Endothelial cell of umbilical vein (primary cell): ENCODE measurements around the gene FAM161A. TPM values are rescaled to one million over a fixed set of nuclear protein-coding genes. Genes with fewer than 3 reads are reported as not detected.

Experiments used
- BruUV-seq: library from RNA; stranded (reverse); fragments of 400-500 nt; replicated peaks from 2 replicates; lab custom pipeline; 2021; lab: Mats Ljungman, UMichigan
- CTCF ChIA-PET: fragments of 300-600, 350-600 bp; sonication (Branson Sonifier 250); formaldehyde crosslinking; loops from one replicate; lab custom pipeline; 2021; ENCODE audit warnings: antibody characterized with exemption, inconsistent platforms; lab: Charles Lee
- POLR2A ChIA-PET: fragments of 300-600, 350-600 bp; sonication (Branson Sonifier 250); formaldehyde crosslinking; loops from one replicate; lab custom pipeline; 2021; ENCODE audit warnings: antibody characterized with exemption, inconsistent platforms; lab: Charles Lee
- DNase-seq: peaks from one replicate; pipeline ENCODE4 v3.0.0-alpha.2; 2011; ENCODE audit warnings: low read depth, low spot score
- FAIRE-seq: peaks from 2 replicates; lab custom pipeline; 2011; peaks lifted over from hg19 to GRCh38; lab: Jason Lieb, UNC
- H2AFZ ChIP-seq: 2 replicates; pipeline ENCODE4 v1.6.0; 2012; ENCODE audit warnings: low read depth, low read length, control low read depth, inconsistent platforms
- H3K27ac ChIP-seq: 2 replicates; pipeline ENCODE4 v1.5.1; 2011; ENCODE audit warnings: low read depth, mild to moderate bottlenecking, control low read depth, low read length, moderate library complexity; ENCODE audit not compliant: insufficient read depth
- H3K27me3 ChIP-seq, 2 experiments: 2 replicates each; pipeline versions ENCODE4 v1.6.0 to v1.6.1; 2011; ENCODE audit warnings: low read length in 2 of 2, mixed read lengths in 1 of 2; ENCODE audit not compliant: control insufficient read depth in 2 of 2, insufficient read depth in 2 of 2
- H3K36me3 ChIP-seq, 2 experiments: 2 replicates in 1 of 2; 3 replicates in 1 of 2; pipeline ENCODE4 v1.5.1; 2011; ENCODE audit warnings: low read length in 2 of 2, mild to moderate bottlenecking in 1 of 2, moderate library complexity in 1 of 2; ENCODE audit not compliant: control insufficient read depth in 2 of 2, insufficient read depth in 2 of 2; ENCODE audit errors: extremely low read depth in 1 of 2
- H3K4me1 ChIP-seq: 3 replicates; pipeline ENCODE4 v1.5.1; 2011; ENCODE audit warnings: mild to moderate bottlenecking, low read length; ENCODE audit not compliant: control insufficient read depth, insufficient read depth; ENCODE audit errors: extremely low read depth
- H3K4me2 ChIP-seq: 2 replicates; pipeline ENCODE4 v1.6.1; 2011; ENCODE audit warnings: low read length, control low read depth, mixed read lengths; ENCODE audit not compliant: insufficient read depth
- H3K4me3 ChIP-seq, 3 experiments: fragments of 200-600 bp in 1 of 3; sonication (generic), shearing (Covaris generic) in 1 of 3; replicated peaks in 1 of 3; 2 replicates each; pipeline ENCODE4 v1.5.1; 2011 to 2016; ENCODE audit warnings: control low read depth in 3 of 3, low read length in 3 of 3, mild to moderate bottlenecking in 2 of 3, inconsistent platforms in 1 of 3, low read depth in 1 of 3, moderate library complexity in 1 of 3; ENCODE audit not compliant: insufficient read depth in 1 of 3
- H3K79me2 ChIP-seq: 2 replicates; pipeline ENCODE4 v1.6.0; 2012; ENCODE audit warnings: low read length, inconsistent platforms; ENCODE audit not compliant: control insufficient read depth, insufficient read depth
- H3K9ac ChIP-seq: replicated peaks from 2 replicates; pipeline ENCODE3; 2011; ENCODE audit warnings: low read length, control low read depth; ENCODE audit not compliant: insufficient read depth; ENCODE audit errors: extremely low read depth
- H3K9me1 ChIP-seq: replicated peaks from 3 replicates; pipeline ENCODE4 v1.6.0; 2011; ENCODE audit warnings: mild to moderate bottlenecking, low read length; ENCODE audit not compliant: control insufficient read depth, insufficient read depth; ENCODE audit errors: extremely low read depth
- H3K9me3 ChIP-seq: replicated peaks from 2 replicates; pipeline ENCODE4 v1.5.1; 2012; ENCODE audit warnings: low read length, inconsistent platforms; ENCODE audit not compliant: control insufficient read depth, insufficient read depth
- H4K20me1 ChIP-seq: replicated peaks from 2 replicates; pipeline ENCODE3; 2011; ENCODE audit warnings: mild to moderate bottlenecking, low read length; ENCODE audit not compliant: control insufficient read depth, insufficient read depth; ENCODE audit errors: extremely low read depth
- CTCF ChIP-seq, 2 donors: IDR thresholded peaks; 1 replicate in 1 of 2; 2 replicates in 1 of 2; pipeline ENCODE4 v1.5.1; 2011; ENCODE audit warnings: low read length in 2 of 2, mild to moderate bottlenecking in 2 of 2, moderate library complexity in 2 of 2, control low read depth in 1 of 2, inconsistent platforms in 1 of 2, low read depth in 1 of 2; ENCODE audit not compliant: insufficient read depth in 1 of 2; ENCODE audit errors: extremely low read depth in 1 of 2
- EZH2 ChIP-seq: IDR thresholded peaks from 2 replicates; pipeline ENCODE4 v1.6.1; 2012; ENCODE audit warnings: borderline replicate concordance, low read depth, mild to moderate bottlenecking, moderate library complexity, low read length, inconsistent platforms; ENCODE audit not compliant: severe bottlenecking
- FOS ChIP-seq: IDR thresholded peaks from 2 replicates; pipeline ENCODE4 v1.6.1; 2011; ENCODE audit warnings: mild to moderate bottlenecking, low read length, moderate library complexity, borderline replicate concordance; ENCODE audit not compliant: insufficient read depth
- GATA2 ChIP-seq: IDR thresholded peaks from 2 replicates; pipeline ENCODE4 v1.7.0; 2011; ENCODE audit warnings: low read depth, mild to moderate bottlenecking, moderate library complexity, mixed read lengths, low read length; ENCODE audit not compliant: insufficient read length, insufficient read depth
- JUN ChIP-seq: IDR thresholded peaks from 2 replicates; pipeline ENCODE4 v1.6.1; 2011; ENCODE audit warnings: borderline replicate concordance, low read depth; ENCODE audit not compliant: insufficient read length, insufficient read depth
- MAX ChIP-seq: IDR thresholded peaks from 2 replicates; pipeline ENCODE4 v1.6.1; 2011; ENCODE audit not compliant: insufficient read depth, insufficient read length
- MYC ChIP-seq: IDR thresholded peaks from one replicate; pipeline ENCODE4 v1.6.1; 2011; ENCODE audit warnings: mild to moderate bottlenecking, low read depth, low read length
- POLR2A ChIP-seq: IDR thresholded peaks from 2 replicates; pipeline ENCODE4 v1.6.1; 2012; ENCODE audit warnings: low read depth, mild to moderate bottlenecking, control low read depth, low read length
- POLR2AphosphoS5 ChIP-seq: IDR thresholded peaks from 2 replicates; pipeline ENCODE4 v1.6.1; 2012; ENCODE audit warnings: low read depth, mild to moderate bottlenecking, control low read depth, low read length, moderate library complexity; ENCODE audit not compliant: insufficient read depth
- dilution Hi-C: fragments of 300-500 bp; cut with MboI; formaldehyde crosslinking; loops from one replicate; pipeline ENCODE4 v1.15.0; 2019; ENCODE audit warnings: low sequenced_read_pairs; ENCODE audit not compliant: extremely low pct_ligation_motif_present
- intact Hi-C: fragments of 100-400 bp; cut with micrococcal nuclease; formaldehyde crosslinking; loops from one replicate; pipeline ENCODE4 v1.10.0; 2022
- polyA plus RNA-seq, 4 experiments: library from polyadenylated mRNA; depleted of rRNA in 3 of 4; stranded (reverse) in 3 of 4; unstranded in 1 of 4; fragments of >200 nt; gene quantifications; 2 replicates each; pipeline versions ENCODE4 v1.2.1 to v1.2.3, GENCODE V29; 2011 to 2012; ENCODE audit warnings: missing spikeins in 1 of 4
- small RNA-seq: library from RNA; depleted of rRNA; stranded (forward); fragments of <200 nt; gene quantifications from one replicate; pipeline ENCODE3, GENCODE V24; 2012; ENCODE audit warnings: low replicate concordance, low read depth; ENCODE audit not compliant: insufficient read depth, insufficient read length
- total RNA-seq: library from RNA; stranded (reverse); gene quantifications from 2 replicates; pipeline ENCODE4 v1.2.3, GENCODE V29; 2021

FAM161A gene
- total and polyA plus RNA-seq, 2 donors (not counting 3 experiments of a cell fraction or from before 2014, with no cell fraction given), result 0.81 to 6.1 TPM

DNA sequence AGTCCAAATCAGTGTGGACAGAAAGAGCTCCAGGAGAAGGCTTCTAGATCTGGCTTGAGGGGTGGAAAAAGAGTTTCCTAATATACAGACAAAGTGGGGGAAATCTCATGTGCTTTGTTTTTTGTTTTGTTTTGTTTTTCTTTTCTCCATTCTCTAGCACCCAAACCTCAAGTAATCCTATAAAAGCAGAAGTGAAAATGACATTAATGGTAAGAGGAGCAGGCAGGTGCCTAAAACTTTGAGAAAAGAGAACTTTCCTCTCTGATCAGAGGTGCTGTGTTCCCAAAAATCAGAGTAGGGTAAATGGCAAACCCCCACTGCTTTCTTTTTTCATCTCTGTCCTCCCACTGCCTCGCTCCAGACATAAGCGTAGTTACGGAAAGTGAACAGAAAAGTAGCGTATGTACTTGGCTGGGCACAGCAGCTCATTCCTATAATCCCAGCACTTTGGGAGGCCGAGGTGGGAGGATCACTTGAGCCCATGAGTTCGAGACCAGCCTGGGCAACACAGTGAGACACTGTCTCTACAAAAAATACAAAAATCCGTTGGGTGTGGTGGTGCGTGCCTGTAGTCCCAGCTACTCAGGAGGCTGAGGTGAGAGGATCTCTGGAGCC, 77.8 kb downstream of the FAM161A start:
- no TSS peak for BruUV-seq
- dilution Hi-C loops, result no loop called here
- TF ChIP-seq MYC (no peak), JUN (no peak), POLR2AphosphoS5 (no peak), MAX (no peak), EZH2 (no peak), CTCF (IDR thresholded peaks at IDR 0.05; ENCODE audit: extremely low read depth in 1 of 2, insufficient read depth in 1 of 2, low read depth in 1 of 2, low read length in 2 of 2) (no peak), FOS (no peak), POLR2A (no peak), GATA2 (no peak)
- ChIA-PET CTCF (no interaction called here), POLR2A (interaction anchor here (0.5 kb wide), 1 partner anchor 395 kb away, joined by 4 read pairs; no protein-coding TSS in a partner anchor)
- DNase-seq (no peak), FAIRE-seq (no peak)
- Histone ChIP-seq H3K4me2 (no peak overlapping the region), H3K36me3 (no peaks in the 10 kb centered on the region), H3K79me2 (no peaks in the 10 kb centered on the region), H3K9me1 (no peaks in the 10 kb centered on the region), H3K4me3 (no peak overlapping the region), H3K4me1 (no peaks in the 10 kb centered on the region), H3K9ac (no peak overlapping the region), H3K27me3 (peaks cover 5 to 11% of the 10 kb centered on the region in 2 experiments), H3K27ac (no peak overlapping the region), H2AFZ (no peak overlapping the region), H4K20me1 (no peaks in the 10 kb centered on the region), H3K9me3 (no peaks in the 10 kb centered on the region)
- intact Hi-C loops, result no loop called here

Small RNA genes within 50 kb of the gene (small RNA-seq; reads per million reads assigned to genes)
- not detected for gene RPS24P7

Other genes with a start within 250 kb of the FAM161A start
- 220 and 222 TPM in 2 replicates for gene CCT4, start 34.6 kb upstream of the FAM161A start, total RNA-seq
- 57.3 and 78.5 TPM in 2 replicates for gene CCT4, start 34.6 kb upstream of the FAM161A start, polyA plus RNA-seq
- gene COMMD1, start 51.6 kb upstream of the FAM161A start, total RNA-seq, result 39.5 and 42.0 TPM in 2 replicates
- gene COMMD1, start 51.6 kb upstream of the FAM161A start, polyA plus RNA-seq, result 54.3 and 57.1 TPM in 2 replicates